Retinal pigment epithelial cell (primary cell): Measurements from ENCODE around the gene SHE.

Experiments used
- DNase-seq: peaks from one replicate; pipeline ENCODE4 v3.0.0-alpha.2; 2010; ENCODE audit warnings: low read depth
- H3K4me3 ChIP-seq: 2 replicates; pipeline ENCODE4 v1.5.1; 2011; ENCODE audit warnings: mild to moderate bottlenecking, low read length, control low read depth, moderate library complexity
- CTCF ChIP-seq: conservative IDR thresholded peaks from 2 replicates; pipeline ENCODE4 v1.5.1; 2011; ENCODE audit warnings: low read depth, low read length, control low read depth, inconsistent platforms

SHE gene

GRCh38 chr1:154441241-154441888 lies 60.8 kb downstream of the SHE start:
- no peak overlapping the region for H3K4me3 ChIP-seq
- TF ChIP-seq CTCF: no peak
- DNase-seq: no peak

- no peak for DNase-seq
- H3K4me3 ChIP-seq: no peak overlapping the region
- no peak for TF ChIP-seq CTCF
Measured at GRCh38 chr1:154440036-154440804, 62.0 kb downstream of the SHE start.

GRCh38 chr1:154436433-154436832 lies 65.8 kb downstream of the SHE start:
- TF ChIP-seq CTCF: no peak
- H3K4me3 ChIP-seq: no peak overlapping the region
- DNase-seq: no peak

- DNase-seq: no peak
- H3K4me3 ChIP-seq: no peak overlapping the region
- TF ChIP-seq CTCF: no peak
Measured at GRCh38 chr1:154435599-154436200, 66.5 kb downstream of the SHE start.

- H3K4me3 ChIP-seq: no peak overlapping the region
- no peak for TF ChIP-seq CTCF
- no peak for DNase-seq
Measured at GRCh38 chr1:154434346-154435085, 67.7 kb downstream of the SHE start.

- no peak for DNase-seq
- TF ChIP-seq CTCF: no peak
- no peak overlapping the region for H3K4me3 ChIP-seq
Measured at GRCh38 chr1:154433161-154433764, 68.9 kb downstream of the SHE start.
